DMS79 (cell line): Measurements from ENCODE around the gene CDH4.

Source experiments
- DNase-seq: peaks from one replicate; lab custom pipeline; 2025; lab: John Stamatoyannopoulos, UW

CDH4 gene

DNA sequence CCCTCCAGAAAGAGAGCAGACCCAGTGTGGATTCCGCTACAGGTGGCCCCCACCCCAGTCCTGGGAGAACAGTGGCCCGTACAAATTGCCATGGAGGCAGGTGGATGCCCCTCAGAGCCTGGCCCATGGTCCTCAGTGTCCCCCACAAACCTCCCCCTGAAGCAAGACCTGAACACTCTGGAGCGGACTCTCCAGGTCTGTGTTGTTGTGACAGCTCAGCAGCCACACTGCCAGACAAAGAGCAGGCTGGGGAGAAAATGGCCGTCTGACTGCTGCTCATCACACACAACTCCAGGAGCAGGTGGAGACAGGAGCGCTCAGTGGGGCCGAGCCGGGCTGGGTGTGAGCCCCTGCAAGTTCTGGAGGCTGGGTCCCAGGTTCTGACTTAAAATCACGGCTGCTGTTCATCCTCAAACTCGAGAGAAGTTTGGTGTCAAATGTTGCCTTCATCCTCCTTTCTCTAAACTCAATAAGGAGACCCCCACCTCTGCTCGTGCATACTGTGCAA, 241.8 kb downstream of the CDH4 start:
- DNase-seq: no peak

DNA sequence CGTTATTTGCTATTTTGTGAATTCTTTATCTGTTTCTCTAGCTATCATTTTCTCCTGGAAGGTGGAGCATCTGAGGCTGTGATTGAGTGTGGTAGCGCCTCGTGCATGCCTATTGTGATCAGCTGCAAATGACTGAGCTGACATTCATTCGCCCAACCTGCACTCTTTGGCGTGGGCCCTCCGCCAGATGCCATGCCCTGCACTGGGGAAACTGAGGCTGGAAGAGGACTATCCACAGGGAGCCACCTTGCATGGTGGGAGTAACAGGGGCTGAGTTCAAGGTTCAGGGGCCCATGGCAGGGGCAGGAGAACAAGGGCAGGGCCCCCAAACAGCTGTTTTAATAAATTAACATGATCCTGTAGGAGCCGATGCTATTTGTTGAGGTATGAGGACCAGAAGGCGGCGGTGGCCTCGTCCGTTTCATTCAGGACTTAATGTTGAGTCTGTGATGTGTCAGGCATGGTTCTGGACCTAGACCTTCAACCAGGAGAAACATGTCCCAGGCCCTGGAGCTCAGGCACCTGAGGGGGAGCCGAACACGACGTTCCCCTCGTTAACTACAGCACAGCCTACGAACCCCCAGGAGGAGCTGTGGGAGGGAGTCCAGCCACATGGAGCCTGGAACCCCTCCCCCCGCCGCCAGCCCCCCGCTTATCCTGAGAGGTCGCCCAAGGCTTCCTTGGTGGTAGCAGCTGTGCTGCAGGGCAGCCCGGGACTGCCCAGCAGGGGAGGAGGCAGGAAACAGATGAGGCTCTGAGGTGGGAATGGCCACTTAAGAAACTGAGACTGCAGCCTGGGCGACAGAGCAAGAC, 242.9 kb downstream of the CDH4 start:
- no peak for DNase-seq

DNA sequence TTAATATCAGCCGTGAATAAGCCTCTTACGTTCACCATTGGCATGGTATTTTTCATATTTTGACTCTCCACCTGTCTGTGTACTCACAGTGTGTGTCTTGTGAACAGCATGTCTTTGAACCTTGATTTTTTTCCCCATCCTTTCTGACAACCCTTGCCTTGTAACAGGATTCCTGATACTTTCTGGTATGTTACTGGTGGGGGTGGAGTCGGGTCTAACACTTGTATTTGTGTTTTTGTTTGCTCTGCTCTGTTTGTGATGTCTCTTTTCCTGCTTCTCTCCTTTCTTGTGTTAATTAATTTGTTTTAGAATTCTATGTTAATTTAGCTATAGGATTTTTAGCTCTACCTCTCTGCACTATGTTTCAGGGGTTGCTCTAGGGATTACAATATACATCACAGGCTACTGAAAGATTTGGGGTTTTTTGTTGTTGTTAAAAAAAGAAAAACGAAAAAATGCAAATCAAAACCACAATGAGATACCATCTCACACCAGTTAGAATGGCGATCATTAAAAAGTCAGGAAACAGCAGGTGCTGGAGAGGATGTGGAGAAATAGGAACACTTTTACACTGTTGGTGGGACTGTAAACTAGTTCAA, 245.1 kb downstream of the CDH4 start:
- DNase-seq: no peak

DNA sequence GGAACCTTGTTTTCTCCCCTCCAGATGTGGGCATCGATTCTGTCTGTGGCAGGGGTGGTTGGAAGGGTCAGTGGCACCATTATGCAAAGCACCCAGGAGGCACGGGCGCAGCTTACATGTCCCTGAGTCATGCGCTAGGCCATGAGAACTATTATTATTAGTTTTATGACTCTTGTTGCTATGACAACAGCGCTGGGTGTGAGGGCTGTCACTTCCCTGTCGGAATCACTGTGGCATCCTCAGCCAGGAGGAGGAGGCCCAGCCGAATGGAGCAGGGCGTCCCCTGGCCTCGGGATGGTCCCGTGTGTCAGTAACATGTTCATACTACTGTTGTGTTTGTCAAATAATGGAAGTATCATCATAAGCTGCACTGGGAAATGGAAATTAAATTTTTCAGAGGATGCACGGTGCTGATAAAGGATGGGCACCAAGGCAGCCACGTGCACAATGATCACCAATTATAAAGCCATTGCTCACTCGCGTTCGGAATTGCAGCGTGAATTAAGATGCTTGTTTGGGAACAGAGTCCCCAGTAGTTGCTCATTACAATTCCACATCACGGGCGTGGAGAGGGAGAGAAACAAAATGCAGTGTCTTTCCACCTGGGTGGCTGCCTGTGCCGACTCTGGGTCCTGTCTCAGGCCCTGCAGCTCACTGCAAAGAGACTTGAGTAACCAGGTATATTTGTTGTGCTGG, 247.9 kb downstream of the CDH4 start:
- DNase-seq: no peak

DNA sequence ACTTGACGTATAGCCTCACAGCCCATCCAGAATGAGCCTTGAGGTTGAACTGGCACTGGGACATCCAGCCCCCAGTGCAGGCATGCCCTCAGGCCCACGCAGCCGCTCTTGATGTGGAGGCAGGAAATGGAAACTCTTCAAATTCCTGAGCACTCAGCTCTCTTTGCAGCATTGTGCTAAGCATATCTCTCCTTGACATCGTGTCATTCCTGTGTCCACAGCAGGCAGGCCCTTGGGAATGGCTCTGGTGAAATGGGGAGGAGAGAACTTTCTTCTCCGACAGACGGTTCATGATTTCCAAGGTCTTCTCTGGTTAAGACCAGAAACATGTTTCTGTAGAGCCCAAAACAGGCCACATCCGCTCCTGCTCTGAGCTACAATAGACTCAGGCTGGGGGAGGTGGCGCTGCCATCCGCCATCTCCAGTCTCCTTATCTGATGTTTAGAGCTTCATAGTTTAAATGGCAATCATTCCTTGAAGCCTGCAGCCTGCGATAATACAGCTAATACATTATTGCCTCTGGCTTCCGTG, 248.8 kb downstream of the CDH4 start:
- no peak for DNase-seq

DNA sequence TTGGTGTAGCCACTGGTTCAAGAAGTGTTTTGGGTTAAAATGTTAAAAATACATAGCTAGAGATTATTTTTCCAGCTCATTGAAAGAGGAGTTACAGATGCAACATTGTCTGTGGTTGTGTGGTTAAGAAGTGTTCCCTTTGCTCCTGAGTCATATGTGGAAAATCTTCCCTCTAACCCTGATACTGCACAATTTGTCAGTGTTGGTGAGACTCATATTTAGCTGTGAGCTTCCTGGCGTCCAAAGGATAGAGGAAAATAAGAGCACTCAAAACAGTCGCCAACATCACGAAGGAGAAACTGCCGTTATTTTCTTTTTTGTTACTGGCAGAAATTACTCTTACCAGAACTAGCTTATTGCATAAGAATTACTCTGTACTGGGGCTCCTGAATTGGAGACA, 250.4 kb downstream of the CDH4 start:
- DNase-seq: no peak

DNA sequence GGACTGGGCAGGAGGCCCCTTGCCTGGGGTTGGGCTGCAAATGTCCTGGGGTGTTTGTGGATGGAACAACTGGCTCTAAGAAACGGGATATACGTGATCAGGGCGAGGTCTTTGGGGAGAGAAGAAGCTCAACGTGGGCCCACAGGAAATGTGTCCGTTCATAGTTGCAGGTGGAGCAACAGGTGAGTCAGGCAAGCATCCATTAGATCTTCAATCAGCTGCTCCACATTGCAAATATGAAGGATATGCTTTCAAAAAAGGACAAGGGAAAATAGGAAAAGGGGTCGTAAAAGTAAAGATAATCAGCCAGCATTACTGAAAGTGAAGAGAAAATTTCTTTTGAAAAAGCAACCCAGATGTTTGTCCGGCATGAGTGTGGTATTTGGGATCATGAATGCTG, 251.0 kb downstream of the CDH4 start:
- no peak for DNase-seq

DNA sequence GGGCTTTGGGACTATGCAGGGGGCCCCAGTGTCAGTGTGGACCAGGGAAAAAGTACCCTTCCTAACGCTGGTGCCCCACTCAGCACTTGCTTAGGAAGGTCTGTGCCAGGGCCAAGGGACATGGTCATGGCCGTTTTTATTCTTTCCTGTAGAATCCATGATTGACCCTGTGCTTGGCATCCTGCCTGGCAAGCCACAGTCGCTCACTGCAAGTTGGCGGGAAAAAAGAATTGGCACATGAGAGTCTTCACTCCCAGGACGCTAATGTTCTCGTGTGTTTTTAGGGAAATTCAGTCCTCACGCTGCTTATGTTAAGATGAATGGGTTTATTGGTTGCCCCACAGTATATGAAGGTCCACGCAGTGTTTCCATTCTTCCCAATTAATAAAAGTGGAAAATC, 253.4 kb downstream of the CDH4 start:
- no peak for DNase-seq

DNA sequence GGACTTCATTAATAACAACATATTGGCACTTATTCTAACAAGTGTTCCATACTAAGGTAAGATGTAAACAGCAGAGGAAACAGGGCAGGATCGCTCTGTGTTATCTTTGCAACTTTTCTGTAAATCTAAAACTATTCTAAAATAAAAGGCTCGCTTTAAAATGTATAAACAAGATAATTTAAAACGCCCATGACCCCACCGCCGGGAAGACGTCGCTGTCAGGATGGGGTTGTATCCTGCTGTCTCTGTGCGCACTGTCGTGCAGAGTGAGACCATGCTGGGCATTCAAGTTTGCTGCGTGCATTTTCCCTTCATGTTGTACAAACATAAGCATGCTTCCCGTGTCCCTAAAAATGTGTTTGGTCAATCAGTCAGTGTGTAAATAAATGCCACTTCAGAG, 255.7 kb downstream of the CDH4 start:
- no peak for DNase-seq

DNA sequence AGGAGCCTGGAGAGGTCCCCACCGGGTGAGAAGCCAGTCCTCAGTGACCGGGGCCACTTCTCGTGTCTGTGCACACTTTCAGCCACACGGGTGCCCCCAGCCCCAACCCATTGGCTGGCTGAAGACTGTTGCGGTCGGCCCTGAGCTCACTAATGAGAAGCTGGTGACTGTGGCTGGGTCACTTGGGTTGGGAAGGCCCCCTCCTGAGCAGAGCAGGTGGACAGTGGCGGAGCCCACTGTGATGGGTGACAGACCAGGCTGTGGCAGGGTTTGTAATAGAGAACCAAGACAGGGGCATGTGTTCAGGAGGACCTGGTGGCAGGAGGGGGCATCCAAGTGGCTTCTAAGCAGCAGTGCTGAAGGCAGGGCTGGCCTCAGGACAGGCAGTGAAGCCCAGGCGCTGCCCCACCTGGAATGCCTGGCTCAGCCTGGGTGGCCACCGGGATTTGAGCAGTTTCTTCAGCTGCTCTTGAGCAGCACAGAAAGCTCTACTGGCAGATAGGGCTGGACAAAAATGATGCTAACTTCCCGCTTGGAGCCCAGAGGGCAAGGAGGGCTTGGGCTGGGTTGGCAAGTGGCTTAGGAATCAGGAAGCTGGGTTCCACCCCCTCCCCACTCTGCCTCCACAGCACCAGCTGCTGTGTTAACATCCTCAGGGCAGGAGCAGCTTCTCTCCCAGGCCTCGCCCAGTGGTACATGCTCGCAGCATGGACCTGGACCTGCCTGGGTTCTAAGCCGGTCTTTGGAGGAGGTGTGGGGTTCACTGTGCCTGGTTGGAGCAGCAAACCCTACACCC, 256.4 kb downstream of the CDH4 start:
- no peak for DNase-seq

DNA sequence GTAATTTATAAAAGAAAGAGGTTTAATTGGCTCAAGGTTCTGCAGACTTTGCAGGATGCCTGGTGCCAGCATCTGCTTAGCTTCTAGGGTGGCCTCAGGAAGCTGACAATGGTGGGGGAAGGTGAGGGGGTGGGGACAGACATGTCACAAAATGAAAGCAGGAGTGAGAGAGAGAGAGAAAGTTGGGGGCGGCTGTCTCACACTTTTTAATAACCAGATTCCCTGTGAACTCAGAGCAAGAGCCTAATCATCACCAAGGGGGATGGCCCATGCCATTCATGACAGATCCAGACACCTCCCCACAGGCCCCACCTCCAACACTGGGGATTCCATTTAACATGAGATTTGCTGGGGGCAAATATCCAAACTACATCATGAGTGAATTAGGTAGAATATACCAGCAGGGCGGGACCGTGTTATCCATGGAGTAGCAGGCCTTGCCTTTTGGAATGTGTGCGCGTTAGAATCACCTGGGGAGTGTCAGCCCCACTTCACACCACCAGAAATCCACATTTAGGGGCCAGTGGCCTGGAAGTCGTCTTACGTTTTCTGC, 258.8 kb downstream of the CDH4 start:
- no peak for DNase-seq

DNA sequence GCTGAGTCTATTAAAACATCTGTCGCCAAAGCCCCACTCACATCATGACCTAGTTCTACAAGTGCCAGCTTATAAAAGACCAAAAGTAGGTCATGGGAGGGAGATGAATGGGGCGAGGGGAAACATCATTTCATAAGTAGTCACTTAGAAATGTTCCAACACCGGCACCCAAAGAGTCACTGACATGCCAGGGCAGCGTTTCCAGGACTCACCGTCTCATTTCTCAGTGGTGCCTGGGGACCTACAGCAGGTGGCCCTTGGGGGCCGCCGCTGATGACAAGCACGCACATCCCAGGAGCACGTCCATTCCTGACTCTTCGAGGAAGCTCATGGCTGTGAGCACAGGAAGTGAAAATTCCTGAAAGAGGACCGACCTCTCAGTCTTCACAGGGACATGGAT, 260.4 kb downstream of the CDH4 start:
- no peak for DNase-seq

DNA sequence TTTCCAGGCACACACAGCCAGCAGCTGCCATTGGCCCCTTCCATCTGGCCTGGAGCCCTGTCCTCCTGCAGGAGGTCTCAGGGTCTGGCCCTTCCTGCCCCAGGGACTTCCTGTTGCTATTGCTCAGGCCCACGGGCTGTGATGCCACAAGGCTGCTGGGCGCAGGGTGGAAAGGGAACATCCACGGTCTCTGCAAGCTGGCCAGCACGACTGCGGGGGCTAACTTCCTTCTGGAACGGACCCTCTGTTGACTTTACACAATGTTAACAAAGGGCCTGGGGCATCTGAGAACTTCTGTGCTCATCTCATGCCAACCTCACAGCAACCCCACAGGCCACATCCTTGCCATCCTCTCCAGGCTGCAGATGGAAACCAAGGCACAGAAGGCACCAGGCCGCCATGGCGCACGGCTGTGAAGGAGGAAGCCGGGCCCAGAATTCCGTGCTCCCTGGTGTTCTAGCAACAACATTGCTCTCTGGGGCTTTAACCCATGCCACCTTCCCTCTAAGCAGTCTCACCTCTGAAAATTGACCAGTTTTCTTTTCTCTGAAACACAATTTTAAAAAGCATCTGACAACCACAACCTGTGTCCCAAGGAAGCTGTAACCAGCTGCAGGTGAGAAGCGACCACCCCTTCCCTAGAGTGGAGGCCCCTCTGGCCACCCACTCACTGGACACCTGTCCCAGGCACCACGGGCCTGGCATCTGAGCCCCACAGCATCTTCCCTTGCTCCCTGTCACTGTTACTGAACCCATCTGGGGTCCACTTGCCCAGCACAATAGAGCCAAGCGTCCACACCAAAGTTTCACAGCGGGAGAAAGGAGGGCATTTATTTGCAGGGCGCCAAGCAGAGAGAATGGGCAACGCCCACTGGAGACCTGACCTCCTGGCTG, 261.3 kb downstream of the CDH4 start:
- no peak for DNase-seq

DNA sequence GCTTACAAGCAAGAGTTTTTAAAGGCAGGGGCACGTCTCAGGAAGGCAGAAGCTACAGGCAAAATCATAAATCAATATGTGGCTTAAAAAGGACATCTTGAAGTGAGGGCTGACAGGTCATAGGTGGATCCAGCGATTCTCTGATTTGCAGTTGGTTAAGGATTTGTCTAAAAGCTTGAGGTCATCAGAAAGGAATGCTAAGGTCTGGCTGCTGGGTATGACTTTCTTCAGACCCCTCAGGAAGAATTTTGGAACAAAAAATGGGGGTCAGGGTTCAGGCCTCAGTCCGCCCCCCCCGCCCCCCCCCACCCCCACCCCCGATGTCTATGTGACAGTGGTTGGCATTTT, 261.9 kb downstream of the CDH4 start:
- no peak for DNase-seq

DNA sequence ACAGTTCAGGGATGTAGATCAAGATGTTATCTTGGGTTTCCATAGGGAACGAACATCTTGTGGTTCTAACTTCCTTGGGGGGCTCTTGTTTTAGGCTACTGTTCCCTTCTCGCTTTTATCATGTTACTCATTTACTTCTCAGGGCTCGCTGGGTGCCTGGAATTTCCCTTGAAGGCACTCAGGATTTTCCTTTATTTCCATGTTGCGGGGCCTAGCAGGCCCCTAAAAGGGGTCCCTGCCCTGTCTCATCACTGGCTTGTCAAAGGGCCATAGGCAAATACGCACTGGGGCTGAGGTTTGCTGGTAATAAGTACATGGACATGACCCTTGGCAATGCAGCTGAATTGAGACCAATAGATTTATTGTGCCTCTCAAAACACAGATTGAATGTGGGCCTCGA, 262.3 kb downstream of the CDH4 start:
- DNase-seq: no peak

DNA sequence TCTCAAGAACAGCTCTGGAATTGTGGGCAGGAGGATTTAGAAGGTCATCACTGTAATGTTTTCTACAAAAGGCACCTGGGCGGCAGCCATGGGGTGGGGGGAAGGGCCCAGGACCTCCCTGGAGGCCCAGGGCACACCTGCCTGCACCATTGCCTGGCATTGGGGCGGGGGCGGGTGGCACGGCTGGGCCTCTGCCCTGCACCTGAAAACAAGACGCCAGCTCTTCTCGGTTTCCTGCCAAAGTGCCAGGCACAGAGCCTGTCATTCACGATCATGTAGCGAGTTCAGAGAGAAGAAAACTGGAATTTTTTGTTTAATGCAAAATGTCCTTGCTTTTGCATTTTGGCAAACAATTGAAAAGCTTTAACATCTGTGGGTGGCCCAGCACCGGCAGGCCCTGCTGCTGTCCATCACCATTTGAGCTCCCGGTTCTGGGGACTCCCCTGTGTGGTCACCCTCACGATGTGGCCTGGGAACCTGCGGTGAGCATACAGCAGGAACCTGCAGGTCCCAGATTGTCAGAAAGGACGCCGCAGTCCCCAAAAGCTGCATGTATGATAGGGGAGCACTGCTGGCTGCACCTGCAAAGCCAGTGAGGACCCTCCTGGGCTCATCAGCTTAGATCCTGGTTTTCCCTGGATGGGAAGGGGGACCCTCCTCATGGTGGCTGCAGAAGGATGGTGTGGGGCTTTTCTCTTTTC, 262.9 kb downstream of the CDH4 start:
- no peak for DNase-seq

DNA sequence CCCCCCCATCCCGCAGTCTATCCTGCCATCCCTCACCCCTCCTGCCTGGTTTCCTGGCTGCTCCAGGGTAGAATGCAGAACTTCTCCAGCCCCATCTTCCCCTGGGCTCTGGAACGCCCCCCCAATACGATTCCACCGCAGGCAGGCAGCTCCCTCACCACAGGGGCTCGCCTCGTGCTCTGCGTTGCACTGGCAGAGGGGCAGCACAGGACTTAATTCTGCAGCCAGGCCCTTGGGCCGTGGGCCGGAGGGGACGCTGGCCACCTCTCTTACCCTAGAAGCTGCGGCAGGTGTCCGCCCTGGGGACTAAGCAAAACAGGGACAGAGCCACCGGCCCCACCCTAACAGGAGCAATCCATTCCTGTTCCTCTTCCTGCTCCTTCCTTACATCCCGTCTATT, 263.9 kb downstream of the CDH4 start:
- no peak for DNase-seq

DNA sequence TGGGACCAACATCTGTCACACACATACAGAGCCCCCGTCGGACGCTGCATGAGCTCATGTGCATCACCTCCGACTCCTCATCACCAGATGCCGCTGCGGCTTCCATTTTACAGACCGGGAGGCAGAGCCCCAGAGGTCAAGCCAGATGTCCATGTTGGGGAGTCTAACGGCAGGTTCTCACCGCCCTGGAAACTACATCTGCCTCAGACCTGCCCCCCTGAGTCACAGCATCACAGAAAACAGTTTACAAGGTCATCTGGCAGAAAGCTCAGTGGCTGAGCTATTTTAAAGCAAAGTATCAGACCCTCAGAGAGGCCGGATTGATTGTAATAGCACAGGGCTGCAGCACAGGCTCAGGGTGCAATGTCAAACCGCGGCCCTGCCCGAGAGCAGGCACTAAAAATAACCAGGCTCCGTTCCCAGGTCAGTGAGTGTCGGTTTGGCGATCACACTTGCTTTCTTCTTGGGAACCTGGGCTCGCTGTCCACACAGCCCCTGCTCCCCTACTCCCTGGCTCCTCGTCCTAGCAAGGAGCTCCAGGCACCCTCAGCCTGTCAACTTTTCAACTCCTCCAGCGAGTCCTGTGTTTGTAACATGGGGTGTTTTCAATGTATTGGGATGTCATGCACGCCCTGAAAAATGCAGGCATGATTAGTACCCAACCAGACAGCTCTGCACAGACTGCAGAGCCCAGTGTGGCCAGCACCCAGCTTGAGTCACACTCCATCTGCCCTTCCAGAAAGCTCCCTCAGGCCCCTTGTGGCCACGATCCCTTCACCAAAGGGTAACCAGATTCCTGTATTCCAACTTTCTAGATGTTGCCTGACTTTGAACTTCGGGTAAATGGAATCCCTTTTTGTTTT, 264.5 kb downstream of the CDH4 start:
- no peak for DNase-seq

DNA sequence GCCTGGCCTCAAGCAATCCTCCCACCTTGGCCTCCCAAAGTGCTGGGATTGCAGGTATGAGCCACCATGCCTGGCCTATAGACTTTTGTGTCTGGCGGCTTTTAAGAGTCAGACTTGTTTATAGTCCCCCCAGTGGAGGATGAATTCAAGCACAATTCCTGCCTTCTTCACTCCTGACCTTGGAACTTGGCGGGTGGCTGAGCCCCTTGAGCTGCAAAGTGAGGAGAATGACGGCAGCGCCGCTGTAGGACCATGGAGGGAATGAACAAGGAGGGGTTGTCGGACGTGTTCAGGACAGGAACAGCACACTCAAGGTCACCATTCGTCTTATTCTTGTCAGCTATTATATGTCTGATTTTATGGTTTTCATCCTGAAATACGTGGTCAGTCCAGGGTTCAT, 265.4 kb downstream of the CDH4 start:
- no peak for DNase-seq
